Right ventricle myocardium superior (tissue), 1 donor: ENCODE data around the gene DNAH8. TPM values are rescaled to one million over a fixed set of nuclear protein-coding genes. Genes with fewer than 3 reads are reported as not detected.
A peak's percentile ranks its signal among the peaks of the same experiment; 100 is the strongest.

ENCODE experiments used
- ATAC-seq: fragments of 200-7000 bp; cut with Tn5 transposase; one replicate; pipeline ENCODE4 v1.9.1; 2020; ENCODE audit warnings: mild to moderate bottlenecking; ENCODE audit not compliant: poor library complexity
- DNase-seq: peaks from one replicate; pipeline ENCODE4 v3.0.0-alpha.2; 2020
- intact Hi-C: fragments of 100-400 bp; cut with DNase I; formaldehyde crosslinking; loops from one replicate; pipeline ENCODE4 v1.11.2; 2022
- total RNA-seq: library from RNA; stranded (reverse); fragmentation: NEBNext Ultra II Directional; extraction: Animal tissue kit (Norgen Biotek cat#: 25700); gene quantifications from one replicate; pipeline ENCODE4 v1.2.1, GENCODE V29; 2021
- donor health status: DM: no; HTN: yes; CAD: no; lungs with severe emphysema.

Gene DNAH8
- total RNA-seq, 1 donor from 2014 or later: 0.03 TPM

GRCh38 chr6:38974389-38975151, 259.5 kb downstream of the DNAH8 start:
- ATAC-seq: peak; percentile 75
- no peak for DNase-seq
- intact Hi-C loops: loop anchor here (5.0 to 10.0 kb wide), 2 partner anchors 110 to 328 kb away; no protein-coding TSS in a partner anchor

DNA sequence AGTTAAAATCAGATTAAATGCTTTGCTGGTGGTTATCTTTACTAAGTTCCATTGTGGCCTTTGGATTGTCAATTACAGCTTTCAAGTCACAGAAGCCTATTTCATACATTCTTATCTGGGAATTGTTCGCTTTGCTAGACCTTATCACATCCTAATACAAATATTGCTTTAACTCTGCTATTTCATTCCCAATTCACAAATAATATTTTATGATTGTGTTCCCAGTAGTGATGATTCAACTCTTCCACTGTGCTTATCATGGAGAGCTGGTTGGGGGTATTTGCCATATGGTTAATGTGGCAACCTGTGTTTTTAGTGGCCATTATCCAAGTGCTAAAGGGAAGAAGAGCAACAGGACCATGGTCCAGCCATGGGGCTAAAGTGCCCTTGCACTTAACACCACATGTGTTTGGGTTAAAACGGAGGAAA, 260.5 kb downstream of the DNAH8 start:
- intact Hi-C loops: loop anchor here (10.0 kb wide), 1 partner anchor 109 kb away; no protein-coding TSS in a partner anchor
- ATAC-seq: no peak
- no peak for DNase-seq

DNA sequence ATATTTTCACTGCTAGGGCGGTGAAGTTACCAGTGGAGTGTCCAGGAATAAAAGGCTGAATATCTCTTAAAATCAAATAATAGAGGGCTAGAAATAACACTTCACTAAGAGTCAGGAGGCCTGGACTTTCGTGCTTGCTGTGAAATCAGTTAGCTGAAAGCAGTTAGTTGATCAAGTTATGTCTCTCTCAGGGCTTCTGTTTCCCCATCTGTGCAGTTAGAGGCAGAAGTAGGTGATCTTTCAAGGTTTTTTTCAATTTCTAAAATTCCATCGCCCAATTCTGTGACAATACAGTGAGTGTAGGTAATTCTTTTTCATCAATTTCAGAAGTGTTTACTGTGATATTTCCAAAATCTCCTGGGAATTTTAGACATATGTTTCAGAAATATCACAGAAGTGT, 260.9 kb downstream of the DNAH8 start:
- DNase-seq (no peak), ATAC-seq (no peak)
- intact Hi-C loops: loop anchor here (10.0 kb wide), 1 partner anchor 109 kb away; no protein-coding TSS in a partner anchor

GRCh38 chr6:38976801-38977500, 261.8 kb downstream of the DNAH8 start:
- intact Hi-C loops: loop anchor here (10.0 kb wide), 1 partner anchor 108 kb away; no protein-coding TSS in a partner anchor
- no peak for DNase-seq
- ATAC-seq: no peak

DNA sequence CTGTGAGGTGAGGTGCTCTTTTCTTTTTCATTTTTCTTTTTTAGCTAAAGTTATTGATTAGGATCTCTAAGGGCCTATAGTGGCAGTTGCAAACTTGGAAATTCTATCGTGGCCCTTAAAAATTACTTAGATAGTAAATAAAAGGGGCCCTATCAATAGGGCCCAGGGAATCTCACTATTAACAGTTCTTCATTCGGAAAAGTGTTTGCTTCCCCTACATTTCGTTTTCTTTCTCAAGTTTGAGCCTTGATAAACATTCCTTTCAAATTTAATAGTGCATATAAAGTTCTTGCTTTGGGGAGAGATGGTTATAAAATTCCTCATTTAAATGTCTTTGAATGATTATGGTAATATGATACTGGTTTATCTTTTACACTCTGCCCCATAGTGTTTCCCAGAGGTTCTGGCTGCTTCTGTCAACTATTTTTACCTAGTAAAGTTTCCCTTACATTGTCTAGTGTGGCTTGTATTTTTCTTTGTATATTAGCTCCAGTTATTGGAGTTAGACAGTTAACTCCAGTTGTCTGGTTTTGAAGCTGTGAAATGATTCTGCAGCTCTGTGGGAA, 263.1 kb downstream of the DNAH8 start:
- intact Hi-C loops: loop anchor here (10.0 kb wide), 1 partner anchor 107 kb away; no protein-coding TSS in a partner anchor
- ATAC-seq (no peak), DNase-seq (no peak)

DNA sequence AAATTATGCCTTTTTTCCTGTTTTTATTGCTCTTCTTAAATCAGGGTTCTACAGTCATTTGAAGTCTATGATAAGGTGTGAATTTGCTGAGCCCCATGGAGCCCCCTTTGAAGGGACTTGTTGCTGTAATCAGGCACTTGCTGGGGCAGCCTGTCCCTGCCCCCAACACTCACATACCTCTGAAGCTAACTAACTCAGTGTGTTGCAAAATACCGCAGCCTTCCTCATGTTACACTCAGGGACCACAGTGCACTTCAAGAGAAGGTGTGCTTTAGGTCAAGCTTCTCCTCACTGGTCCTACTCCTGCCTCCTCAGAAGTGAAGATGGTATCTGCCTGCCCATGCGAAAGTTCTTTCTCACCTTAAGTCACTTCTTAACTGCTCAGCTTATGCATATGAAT, 267.4 kb downstream of the DNAH8 start:
- no peak for ATAC-seq
- no peak for DNase-seq
- intact Hi-C loops: no loop called here

DNA sequence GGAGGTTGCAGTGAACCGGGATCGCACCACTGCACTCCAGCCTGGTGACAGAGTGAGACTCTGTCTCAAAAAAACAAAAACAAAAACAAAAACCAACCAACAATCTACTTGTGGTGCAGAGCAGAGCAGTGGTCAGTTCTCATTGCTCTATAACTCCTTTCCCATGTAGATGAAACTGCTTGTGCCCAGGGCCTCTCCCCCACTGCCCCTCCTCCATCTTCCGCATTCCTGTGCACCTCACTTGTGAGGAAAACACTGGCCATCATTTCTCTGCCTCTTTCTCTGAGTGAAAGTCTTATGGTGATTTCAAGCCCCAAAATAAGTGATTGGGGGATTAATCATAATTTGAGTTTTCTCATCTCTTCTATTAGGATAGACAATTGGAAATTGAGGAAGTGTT, 269.6 kb downstream of the DNAH8 start:
- ATAC-seq (no peak), DNase-seq (no peak)
- intact Hi-C loops: no loop called here

DNA sequence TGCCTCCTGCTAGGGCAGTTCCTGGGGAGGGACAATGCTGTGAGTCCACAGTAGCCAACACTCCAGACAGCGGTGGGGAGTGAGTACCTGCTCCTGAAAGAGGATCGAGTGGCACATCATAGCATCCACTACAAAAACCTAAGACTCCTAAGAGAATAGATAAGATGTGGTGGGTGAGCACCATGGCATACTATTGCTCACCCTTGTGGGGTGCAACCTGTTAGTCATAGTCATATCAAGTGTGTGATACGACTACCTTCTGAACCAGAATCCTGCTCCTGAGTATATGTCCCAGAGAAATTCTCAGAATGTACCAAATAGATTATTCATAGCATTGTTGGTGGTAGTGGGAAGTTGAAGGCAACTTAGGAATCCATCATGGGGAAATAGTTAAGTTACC, 270.7 kb downstream of the DNAH8 start:
- DNase-seq (no peak), ATAC-seq (no peak)
- intact Hi-C loops: no loop called here

DNA sequence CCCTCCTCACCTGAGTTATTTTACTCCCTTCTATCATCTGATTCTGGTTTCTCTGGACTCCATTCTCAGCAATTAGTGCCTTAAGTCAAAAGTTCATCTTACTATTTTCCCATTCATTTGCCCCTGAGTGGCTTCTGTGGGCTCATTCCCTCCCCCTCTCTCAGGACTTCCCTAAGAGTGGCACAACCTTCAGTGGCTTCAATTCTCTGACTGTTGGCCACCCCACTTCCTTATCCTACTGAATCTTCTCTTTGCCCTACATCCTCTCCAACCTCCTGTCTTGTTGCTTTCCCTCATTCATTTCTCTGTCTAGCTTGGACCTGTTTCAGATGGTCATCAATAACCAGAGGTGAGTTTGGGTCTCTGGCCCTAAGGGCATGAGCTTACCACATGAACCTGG, 272.4 kb downstream of the DNAH8 start:
- intact Hi-C loops: no loop called here
- no peak for DNase-seq
- no peak for ATAC-seq

- ATAC-seq: no peak
- DNase-seq: no peak
- intact Hi-C loops: no loop called here
These were observed 273.8 kb downstream of the DNAH8 start for GRCh38 chr6:38988736-38989449.

DNA sequence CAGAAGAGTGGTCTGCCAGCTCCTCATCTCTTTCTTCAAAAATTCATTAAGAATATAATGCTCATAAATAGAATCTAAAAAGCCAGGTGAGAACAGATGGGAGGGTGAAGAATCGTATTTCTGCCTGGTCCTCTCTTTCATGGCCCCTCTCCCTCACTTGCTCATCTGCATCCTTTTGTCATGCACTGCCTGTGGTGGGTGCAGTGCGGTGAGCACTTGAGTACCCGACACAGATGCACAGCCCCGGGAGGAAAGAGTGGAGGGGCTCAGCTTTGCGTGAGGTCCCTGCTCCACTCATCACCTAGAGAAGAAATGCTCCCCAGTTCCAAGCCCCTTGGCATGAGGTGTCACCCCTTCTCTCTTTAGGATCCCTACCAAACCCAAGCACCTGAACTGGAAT, 275.4 kb downstream of the DNAH8 start:
- DNase-seq: no peak
- no peak for ATAC-seq
- intact Hi-C loops: no loop called here

DNA sequence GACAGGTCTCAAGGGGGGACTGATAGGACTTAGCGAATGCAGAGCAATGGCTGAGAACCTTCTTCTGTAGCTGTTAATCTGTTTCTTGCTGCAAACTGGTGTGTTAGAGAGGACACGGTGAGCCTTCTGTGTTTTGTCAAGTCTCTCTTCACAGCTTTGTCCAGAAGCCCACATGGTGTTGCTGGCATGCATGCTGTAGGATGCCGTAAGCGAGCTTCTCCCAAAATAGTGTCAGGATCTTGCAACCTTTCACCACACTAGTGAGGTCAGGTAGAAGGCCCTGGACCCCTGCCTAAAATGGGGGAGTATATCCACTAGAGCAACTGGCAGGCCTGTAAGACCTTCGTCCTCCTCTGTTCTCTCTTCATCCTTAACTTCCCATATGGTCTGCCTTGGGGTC, 281.6 kb downstream of the DNAH8 start:
- DNase-seq (peak; percentile 42), ATAC-seq (peak; percentile 89)
- intact Hi-C loops: no loop called here

- peak; percentile 58 for ATAC-seq
- intact Hi-C loops: no loop called here
- DNase-seq: peak; percentile 40
These were observed 282.1 kb downstream of the DNAH8 start for GRCh38 chr6:38997128-38997761.

DNA sequence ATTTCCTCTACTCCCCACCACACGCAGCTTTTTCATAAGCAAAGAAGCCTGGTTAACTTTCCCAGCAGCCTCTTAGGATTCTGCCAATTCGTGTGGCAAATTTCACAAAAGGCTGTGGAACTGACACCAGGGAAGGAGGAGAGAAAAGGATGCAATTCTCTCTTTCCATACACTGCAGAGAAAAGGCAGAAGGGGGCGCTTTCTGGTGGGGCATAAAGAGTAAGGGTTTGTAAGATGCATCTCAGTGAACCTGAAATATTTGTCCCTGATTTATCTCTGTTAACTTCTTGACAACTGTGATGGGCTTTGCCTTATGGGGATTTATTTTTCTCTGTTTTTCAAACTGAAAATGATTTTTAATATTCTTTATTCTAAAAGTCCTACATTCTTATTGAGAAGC, 288.0 kb downstream of the DNAH8 start:
- intact Hi-C loops: no loop called here
- ATAC-seq: no peak
- no peak for DNase-seq

DNA sequence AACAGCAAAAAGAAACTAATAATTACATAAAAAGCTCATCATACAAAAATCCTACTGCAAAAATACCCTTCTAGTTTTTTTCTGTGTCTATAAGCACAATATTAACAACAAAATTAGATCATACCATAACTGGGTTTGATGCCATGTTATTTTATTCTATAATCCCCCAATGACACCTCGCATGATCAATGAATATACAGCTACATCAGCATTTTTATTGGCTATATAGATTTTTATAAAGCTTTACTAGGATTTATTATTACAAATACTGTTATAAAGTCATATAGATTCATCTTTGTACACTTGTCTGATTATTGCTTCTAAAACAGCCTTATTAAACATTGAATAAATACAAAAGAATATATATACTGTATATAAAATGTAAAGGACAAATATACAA, 288.4 kb downstream of the DNAH8 start:
- intact Hi-C loops: no loop called here
- DNase-seq (no peak), ATAC-seq (no peak)

DNA sequence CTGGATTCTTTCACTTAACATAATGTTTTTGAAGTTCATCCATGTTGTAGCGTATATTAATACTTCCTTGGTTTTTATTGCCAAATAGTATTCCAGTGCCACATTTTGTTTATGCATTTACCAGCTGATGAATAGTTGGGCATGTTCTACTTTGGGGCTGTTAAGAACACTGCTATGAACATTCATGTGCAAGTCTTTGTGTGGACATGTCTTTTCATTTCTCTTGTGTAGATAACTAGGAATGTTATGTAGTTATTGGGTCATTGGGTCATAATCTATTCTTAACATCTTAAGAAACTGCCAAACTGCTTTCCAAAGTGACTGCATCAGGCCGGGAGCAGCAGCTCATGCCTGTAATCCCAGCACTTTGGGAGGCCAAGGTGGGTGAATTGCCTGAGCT, 289.7 kb downstream of the DNAH8 start:
- no peak for ATAC-seq
- DNase-seq: no peak
- intact Hi-C loops: no loop called here

DNA sequence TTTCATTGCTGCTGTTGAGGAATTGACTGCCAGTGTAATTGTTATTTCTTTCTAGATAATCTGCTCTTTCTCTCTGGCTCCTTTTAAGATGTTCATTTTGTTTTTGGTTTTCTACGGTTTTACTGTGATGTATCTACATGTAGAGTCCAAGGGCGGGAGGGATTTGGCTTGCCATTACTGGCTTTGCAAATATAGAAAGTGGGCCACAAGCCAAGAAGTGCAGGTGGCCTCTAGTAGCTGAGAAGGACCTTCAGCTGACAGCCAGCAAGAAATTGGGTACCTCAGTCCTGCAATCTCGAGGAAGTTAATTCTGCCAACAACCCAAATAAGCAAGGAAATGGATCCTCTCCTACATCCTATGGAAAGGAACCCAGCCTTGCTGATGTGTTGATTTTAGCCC, 290.7 kb downstream of the DNAH8 start:
- intact Hi-C loops: no loop called here
- ATAC-seq: no peak
- DNase-seq: no peak

- ATAC-seq (no peak), DNase-seq (no peak)
- intact Hi-C loops: no loop called here
These were observed 292.5 kb downstream of the DNAH8 start for GRCh38 chr6:39007575-39007974.

DNA sequence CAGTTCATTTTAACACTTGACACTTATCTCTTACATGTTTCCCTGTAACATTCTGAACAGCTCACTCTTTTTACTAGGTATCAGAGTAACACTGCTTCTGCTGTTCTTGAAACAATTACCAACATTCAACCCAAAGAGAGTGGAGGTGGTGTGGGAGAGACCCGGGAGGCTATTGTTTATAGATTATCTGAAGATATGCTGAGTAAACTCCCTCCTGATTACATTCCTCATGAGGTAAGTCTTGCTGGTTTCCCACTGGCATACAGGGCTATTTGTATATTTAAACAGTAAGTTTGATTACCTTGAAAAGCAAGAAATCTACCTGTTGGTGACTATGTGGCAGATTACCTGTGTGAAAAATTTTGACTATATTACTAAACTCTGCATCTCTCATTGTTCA, 293.6 kb downstream of the DNAH8 start:
- intact Hi-C loops: no loop called here
- no peak for DNase-seq
- ATAC-seq: no peak
